ACC112 (cell line): Measurements from ENCODE around the gene TMEM95.

Experiments used
- H2AFZ ChIP-seq: fragments of 200-600 bp; sonication (generic); one replicate; pipeline ENCODE4 v1.6.0; 2017; ENCODE audit warnings: antibody characterized with exemption, low read length; ENCODE audit not compliant: unreplicated experiment
- H3K27ac ChIP-seq: fragments of 200-600 bp; sonication (generic); 2 replicates; pipeline ENCODE4 v1.5.1; 2014; ENCODE audit warnings: low read depth, mild to moderate bottlenecking, antibody characterized with exemption, low read length, moderate library complexity
- H3K27me3 ChIP-seq: fragments of 200-600 bp; sonication (generic); 2 replicates; pipeline ENCODE4 v1.6.1; 2014; ENCODE audit warnings: mild to moderate bottlenecking, antibody characterized with exemption, low read length, moderate library complexity, mixed read lengths; ENCODE audit not compliant: insufficient read depth
- H3K36me3 ChIP-seq: fragments of 200-600 bp; sonication (generic); 2 replicates; pipeline ENCODE4 v1.6.1; 2016; ENCODE audit warnings: mild to moderate bottlenecking, antibody characterized with exemption, low read length, moderate library complexity, mixed read lengths; ENCODE audit not compliant: insufficient read depth
- H3K4me1 ChIP-seq: fragments of 200-600 bp; sonication (generic); one replicate; pipeline ENCODE4 v1.6.1; 2016; ENCODE audit warnings: low read length, mixed read lengths; ENCODE audit not compliant: insufficient read depth, unreplicated experiment, control insufficient read depth
- H3K4me3 ChIP-seq: fragments of 200-600 bp; sonication (generic); 2 replicates; pipeline ENCODE4 v1.5.1; 2014; ENCODE audit warnings: mild to moderate bottlenecking, low read depth, low read length
- H3K79me2 ChIP-seq: fragments of 200-600 bp; sonication (generic); one replicate; pipeline ENCODE4 v1.6.0; 2016; ENCODE audit warnings: low read length; ENCODE audit not compliant: control insufficient read depth, unreplicated experiment, insufficient read depth

The TMEM95 gene

DNA sequence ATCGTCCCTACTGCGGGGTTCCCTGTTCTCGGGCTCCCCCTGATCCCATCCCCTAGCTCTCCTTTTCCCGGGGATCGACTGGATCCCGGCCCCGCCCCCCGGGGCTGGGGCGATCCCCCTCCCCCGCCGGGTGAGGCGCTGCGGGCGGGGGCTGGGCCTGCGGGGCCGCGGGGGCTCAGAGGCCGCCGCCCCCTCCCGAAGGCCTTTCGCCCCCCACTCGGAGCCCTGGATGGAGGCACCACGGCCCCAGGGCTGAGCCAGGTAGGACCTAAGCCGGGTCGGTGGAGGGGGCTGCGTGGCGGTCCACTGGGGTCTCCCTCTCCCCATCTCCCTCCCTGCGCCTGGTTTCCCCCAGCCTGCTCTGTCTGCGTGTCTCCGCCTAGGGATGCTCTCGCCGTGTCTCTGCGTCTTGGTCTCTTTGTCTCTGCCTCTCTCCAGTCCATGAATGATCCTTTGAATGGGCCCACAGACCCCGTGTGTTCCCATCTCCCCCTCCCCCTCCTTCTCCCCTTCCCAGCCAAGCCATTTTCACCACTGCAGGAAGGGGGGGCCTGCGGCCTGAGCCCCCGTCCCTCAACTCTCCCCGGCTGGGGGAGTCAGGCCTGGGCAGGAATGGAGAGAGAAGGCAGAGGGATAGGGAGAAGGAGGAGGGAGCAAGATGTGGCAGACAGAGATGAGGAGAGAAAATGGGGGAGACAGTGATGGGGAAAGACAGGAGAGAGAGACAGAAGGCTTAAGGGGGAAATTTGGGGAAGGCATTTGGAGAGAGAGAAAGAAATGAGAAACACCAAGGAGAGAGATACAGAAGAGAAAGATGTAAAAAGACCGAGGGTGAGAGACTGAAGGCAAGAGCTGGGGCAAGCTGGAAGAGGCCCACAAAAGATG, 50.6 kb downstream of the TMEM95 start:
- H3K36me3 ChIP-seq, result 0 out of 2 replicates have a peak, but pooled peaks cover 7% of the 10 kb centered on the region
- H3K27ac ChIP-seq, result no peak overlapping the region
- peak overlapping the region; percentile 89 for H3K4me3 ChIP-seq
- peak overlapping the region; percentile 85 for H2AFZ ChIP-seq
- H3K79me2 ChIP-seq, result peaks cover 26% of the 10 kb centered on the region
- H3K4me1 ChIP-seq, result peaks cover 9% of the 10 kb centered on the region
- H3K27me3 ChIP-seq, result no peaks in the 10 kb centered on the region

DNA sequence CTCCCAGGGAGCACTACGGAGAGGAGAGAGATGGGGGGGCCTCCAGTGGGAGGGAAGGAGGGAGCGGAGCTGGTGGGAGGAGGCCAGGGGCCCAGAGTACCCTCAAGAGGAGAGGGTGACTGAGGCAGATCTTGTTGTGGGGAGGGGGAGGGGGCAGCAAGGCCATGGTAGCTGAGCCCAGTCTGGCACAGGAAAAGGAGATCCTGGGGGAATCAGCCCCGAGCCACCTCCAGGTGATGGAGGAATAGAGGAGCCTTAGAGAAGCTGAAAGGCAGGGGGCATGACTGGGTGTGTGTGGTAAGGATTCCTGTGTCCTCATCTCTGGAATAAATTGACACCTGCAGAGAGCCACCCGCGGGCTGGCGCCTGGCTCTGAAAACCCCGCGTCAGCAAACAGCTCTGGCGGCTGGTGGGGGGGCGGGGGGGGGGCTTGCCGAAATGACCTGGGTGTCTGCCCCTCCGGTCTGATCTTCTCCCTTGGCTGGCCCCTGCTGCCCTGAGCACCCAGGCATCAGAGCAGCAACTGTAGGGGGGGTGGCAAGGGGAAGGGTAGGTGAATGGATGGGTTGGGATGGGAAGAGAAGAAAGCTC, 51.4 kb downstream of the TMEM95 start:
- no peak overlapping the region for H3K27ac ChIP-seq
- H3K79me2 ChIP-seq, result peaks cover 26% of the 10 kb centered on the region
- H3K36me3 ChIP-seq, result 0 out of 2 replicates have a peak, but pooled peaks cover 7% of the 10 kb centered on the region
- peaks cover 9% of the 10 kb centered on the region for H3K4me1 ChIP-seq
- H2AFZ ChIP-seq, result no peak overlapping the region
- no peaks in the 10 kb centered on the region for H3K27me3 ChIP-seq
- H3K4me3 ChIP-seq, result peak overlapping the region; percentile 89
